Measurements from ENCODE around the gene WDR74.
A peak's percentile ranks its signal among the peaks of the same experiment; 100 is the strongest.
"Not testable (repeated sequence)": the region's sequence is repeated elsewhere in the genome, so short reads cannot be mapped to it uniquely, and the experiment has no call there.

Gene WDR74

GRCh38 chr11:62859281-62859703 lies 19.9 kb upstream of the WDR74 start:
- not testable (repeated sequence) for DNase-seq

- no peak for DNase-seq
Observed at GRCh38 chr11:62858201-62858600, 18.8 kb upstream of the WDR74 start.

- DNase-seq: no peak
Observed at GRCh38 chr11:62857541-62857982, 18.2 kb upstream of the WDR74 start.

DNA sequence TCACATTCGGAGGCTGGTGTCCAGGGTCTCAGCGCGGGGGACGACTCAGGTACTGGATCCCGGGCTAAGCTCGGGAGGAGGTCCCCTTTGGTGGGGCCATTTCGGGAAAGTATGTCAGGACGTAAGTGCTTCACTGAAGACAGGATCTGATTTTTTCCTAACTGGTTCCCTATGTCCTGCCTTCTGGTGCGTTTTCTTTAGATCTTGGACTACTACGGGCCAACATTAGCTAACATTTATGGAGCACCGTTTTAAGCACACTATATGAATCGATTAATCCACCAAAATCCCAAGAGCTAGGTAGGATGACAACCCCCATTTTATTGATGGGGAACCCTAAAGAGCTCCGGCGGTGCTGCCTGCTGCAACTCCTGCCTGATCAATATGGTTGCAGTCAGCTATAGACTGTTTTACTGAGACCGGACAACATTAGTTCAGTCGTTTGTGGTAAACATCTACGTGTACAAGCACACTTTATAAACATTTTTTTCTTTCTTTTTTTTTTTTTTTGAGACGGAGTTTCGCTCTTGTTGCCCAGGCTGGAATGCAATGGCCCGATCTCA lies 17.0 kb upstream of the WDR74 start:
- DNase-seq: no peak

- DNase-seq: peak; percentile 96
Observed at GRCh38 chr11:62855571-62856332, 16.4 kb upstream of the WDR74 start.

- DNase-seq: no peak
Observed at GRCh38 chr11:62854825-62855570, 15.6 kb upstream of the WDR74 start.

GRCh38 chr11:62854013-62854824 lies 14.8 kb upstream of the WDR74 start:
- DNase-seq: no peak

GRCh38 chr11:62853279-62853965 lies 14.0 kb upstream of the WDR74 start:
- no peak for DNase-seq

DNA sequence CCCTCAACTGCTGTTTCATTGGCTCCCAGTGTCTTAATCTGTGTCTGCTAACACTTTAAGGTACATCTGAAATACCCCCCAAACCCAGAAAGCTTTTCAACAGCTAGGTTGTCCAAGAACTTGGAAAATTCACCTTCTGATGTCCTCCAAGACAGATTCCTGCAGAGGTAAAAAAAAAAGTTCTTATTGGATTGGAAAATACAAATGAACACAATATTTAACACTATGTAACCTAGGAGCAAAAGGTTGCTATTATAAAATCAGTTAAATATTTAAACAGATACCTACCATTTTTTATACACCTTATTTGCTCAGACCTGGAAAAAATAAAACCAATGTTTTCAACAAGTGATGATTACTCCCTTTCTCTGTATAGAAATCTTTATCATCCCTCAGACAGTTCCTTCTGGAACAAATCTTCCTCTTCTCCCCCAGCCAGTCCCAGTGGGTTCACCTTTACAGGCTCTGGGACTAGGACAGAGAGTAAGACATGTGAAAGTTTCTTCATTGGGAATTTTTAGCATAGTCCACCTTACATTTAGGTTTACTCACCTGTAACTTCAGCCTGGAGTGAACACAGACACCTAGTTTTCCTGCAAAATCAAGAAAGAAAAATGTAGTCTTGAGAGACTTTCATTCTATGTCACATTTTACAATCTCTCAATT lies 13.3 kb upstream of the WDR74 start:
- DNase-seq: no peak

DNA sequence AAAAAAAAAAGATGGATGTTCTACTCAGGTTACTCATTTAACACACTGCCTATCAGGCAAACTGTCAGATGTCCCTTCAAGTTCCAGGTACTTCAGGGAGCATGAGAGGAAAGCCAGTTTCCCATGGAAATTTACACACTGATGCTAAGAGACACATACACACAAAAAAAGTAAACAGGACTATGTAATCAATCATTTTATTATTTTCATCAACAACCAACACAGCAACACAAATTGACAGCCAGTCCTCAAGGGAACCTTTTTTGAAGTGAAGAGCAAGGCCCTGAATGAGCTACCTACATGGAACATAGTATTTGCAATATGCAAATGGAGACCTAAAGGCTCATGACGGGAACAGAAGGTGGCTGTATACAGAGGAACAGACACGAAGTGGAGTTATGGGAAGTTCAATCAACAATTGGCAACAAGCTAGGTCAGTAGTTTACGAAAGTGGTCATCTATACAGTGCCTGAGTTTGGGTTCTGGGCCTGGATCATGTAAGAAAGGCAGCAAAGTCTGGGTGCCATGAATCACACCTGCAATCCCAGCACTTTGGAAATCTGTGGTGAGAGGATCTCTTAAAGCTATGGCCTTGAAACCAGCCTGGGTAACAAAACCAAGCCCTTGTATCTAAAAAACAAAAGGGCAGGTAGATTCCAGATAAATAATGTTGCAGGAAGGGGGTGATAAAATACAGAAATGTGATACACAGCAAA lies 12.6 kb upstream of the WDR74 start:
- DNase-seq: no peak

DNA sequence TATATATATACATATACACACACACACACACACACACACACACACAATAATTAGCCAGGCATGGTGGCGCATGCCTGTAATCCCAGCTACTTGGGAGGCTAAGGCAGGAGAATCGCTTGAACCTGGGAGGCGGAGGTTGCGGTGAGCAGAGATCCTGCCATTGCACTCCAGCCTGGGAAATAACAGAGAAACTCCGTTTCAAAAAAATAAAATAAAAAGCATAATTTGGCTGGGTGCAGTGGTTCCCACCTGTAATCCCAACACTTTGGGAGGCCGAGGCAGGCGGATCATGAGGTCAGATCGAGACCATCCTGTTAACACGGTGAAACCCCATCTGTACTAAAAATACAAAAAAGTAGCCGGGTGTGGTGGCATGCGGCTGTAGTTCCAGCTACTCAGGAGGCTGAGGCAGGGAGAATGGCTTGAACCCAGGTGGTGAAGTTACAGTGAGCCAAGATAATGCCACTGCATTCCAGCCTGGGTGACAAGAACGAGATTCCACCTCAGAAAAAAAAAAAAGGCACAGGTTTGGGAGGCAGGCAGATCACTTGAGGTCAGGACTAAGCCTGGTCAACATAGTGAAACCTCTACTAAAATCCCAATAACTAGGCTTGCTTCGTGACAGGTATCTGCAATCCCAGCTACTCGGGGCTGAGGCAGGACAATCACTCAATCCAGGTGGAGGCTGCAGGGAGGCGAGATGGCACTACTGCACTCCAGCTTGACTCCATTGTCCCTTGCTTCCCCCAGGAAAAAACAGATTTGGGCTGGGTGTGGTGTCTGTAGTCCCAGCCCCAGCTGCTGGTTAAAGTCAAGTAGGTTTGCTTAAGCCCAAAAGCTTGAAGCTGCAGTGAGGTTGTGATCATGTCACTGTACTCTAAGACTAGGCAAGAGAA lies 11.8 kb upstream of the WDR74 start:
- no peak for DNase-seq

DNA sequence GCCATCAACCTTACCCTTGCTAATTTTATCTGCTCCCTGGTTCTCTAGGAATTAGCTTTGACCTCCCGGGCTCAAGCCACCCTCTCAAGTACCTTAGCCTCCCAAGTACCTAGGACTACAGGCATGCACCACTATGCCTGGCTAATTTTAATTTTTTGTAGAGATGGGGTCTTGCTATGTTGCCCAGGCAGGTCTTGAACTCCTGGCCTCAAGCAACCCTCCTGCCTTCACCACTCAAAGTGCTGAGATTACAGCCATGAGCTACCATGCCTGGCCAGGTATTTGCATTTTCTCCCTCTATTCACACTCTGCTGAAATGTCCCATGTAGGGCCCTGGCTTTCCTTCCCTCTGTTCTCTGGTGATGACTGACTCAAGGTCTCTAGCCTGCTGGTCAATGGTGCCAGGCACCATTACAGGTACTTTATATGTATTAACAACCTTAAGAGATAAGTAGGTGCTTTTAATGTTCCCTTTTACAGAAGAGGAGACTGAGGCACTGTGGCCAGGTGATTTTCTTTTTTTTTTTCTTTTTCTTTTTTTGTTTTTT lies 8.5 kb upstream of the WDR74 start:
- no peak for DNase-seq

- no peak for DNase-seq
Observed at GRCh38 chr11:62846177-62846576, 6.8 kb upstream of the WDR74 start.

GRCh38 chr11:62844154-62844553 lies 4.8 kb upstream of the WDR74 start:
- DNase-seq: no peak

DNA sequence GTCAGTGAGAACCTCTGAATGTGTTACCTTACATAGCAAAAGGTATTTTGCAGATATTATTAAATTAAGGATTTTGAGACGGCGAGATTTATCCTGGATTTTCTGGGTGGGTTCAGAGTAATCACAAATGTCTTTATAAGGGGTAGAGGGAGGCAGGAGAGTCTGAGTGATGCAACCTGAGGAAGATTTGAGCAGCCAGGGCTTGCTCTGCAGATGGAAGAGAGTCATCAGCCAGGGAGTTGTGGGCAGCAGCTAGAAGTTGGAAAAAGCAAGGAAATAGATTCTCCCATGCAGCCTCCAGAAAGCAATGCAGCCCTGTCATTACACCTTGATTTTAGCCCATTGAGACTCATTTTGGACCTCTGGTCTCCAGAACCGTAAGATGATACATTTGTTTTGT lies 4.1 kb upstream of the WDR74 start:
- DNase-seq: no peak

DNA sequence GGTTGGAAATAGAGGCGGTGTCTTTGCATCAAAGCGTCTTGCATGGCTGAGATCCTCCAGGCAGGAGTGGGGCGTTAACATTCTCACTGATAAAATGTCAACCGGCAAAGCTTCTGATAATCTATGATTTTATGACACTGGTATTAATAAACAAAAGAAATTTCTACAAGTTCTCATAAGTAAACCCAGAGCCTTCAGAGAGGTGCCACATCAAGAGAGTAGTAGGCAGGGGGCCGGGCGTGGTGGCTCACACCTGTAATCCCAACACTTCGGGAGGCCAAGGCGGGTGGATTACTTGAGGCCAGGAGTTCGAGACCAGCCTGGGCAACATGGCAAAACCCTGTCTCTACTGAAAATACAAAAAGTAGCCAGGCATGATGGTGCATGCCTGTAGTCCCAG lies 3.5 kb upstream of the WDR74 start:
- DNase-seq: not testable (repeated sequence)

DNA sequence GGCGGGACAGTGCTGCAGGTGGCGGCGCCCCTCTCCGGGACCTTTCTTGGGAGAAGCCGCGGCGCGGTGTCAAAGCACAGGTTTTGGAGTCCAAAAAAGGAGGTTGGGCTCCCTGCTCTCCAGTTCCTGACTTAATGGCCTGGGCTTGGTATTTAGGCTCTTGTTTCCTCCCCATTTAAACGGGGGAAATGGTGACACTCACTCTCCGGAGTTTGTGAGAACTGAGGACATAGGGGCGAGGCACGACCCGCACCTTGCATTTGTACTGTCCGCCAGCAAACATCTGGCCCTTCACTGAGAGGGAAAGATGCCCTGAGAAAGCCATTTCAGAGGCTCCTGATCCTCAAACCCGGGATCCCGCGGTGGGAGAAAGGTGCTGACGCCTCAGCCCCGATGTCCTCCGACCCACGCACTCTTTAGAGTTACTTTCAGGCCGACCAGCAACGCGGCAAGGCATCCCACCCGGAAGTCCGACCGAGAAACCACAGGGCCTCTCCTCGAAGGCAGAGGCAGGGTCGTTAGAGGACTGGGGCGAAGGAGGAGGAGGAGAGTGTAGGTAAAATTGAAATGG lies 2.9 kb upstream of the WDR74 start:
- DNase-seq: no peak

DNA sequence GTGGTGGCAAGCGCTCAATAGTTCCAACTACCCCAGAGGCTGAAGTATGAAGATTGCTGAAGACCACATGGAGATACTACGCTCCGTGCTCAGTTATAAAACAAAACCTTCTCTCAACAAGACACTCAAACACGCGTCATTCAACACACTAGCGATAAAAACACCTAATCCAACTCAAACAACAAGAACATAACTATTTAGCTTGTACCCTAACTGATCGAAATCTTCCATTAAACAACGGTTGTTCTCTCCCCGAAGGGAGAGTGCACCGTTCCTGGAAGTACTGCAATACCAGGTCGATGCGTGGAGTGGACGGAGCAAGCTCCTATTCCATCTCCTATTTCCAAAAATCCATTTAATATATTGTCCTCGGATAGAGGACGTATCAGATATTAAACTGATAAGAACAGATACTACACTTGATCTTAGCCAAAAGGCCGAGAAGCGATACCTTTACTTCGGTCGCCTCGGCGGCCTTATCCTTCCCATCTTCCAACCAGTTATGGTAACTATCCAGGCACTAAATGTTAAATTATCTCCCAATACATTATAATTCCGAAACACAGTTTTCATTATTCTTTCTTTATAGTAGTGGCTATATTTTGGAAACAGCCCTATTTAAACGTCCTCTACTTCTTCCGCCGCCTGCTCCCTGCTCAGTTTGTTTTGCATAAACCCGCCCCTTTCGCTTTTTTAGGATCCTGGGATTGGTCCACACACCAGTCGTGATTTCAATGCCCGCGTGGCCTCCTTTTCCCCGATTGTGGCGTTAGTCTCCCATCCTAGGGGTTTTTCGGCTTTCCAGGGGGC lies 2.2 kb upstream of the WDR74 start:
- DNase-seq: peak; percentile 95

Measured in amniotic stem cell (primary cell).